HEK293 (cell line): ENCODE results near the gene CCDC63.

Experiments
- CTCF ChIA-PET: fragments of 350-600 bp; formaldehyde crosslinking; extraction: SDS; loops from one replicate; lab custom pipeline; 2021; ENCODE audit warnings: antibody characterized with exemption; lab: Yijun Ruan, JAX
- POLR2A ChIA-PET: fragments of 300-600 bp; formaldehyde crosslinking; extraction: SDS; loops from one replicate; lab custom pipeline; 2020; ENCODE audit warnings: antibody characterized with exemption, inconsistent platforms; lab: Yijun Ruan, JAX
- H3K27ac ChIP-seq: fragments of 200-500 bp; sonication (Bioruptor generic); 2 replicates; pipeline ENCODE4 v1.5.1; 2014; ENCODE audit warnings: low read depth, low read length, control low read depth, inconsistent platforms; ENCODE audit errors: extremely low read depth
- H3K36me3 ChIP-seq, 2 experiments: fragments of 200-500 bp in 1 of 2; sonication (Bioruptor generic) in 1 of 2; 1 replicate in 1 of 2; 2 replicates in 1 of 2; pipeline ENCODE4 v1.5.1; 2014 to 2017; ENCODE audit warnings: inconsistent platforms in 2 of 2, low read length in 2 of 2; ENCODE audit not compliant: control insufficient read depth in 2 of 2, insufficient read depth in 1 of 2
- H3K4me1 ChIP-seq: fragments of 200-500 bp; sonication (Bioruptor generic); 2 replicates; pipeline ENCODE4 v1.5.1; 2014; ENCODE audit warnings: mild to moderate bottlenecking, low read length, inconsistent platforms; ENCODE audit not compliant: control insufficient read depth, insufficient read depth
- H3K4me3 ChIP-seq: 2 replicates; pipeline ENCODE4 v1.5.1; 2011; ENCODE audit warnings: low read depth, mild to moderate bottlenecking, control low read depth, low read length, moderate library complexity
- H3K9me3 ChIP-seq: fragments of 200-500 bp; sonication (Bioruptor generic); 2 replicates; pipeline ENCODE4 v1.5.1; 2014; ENCODE audit warnings: low read depth, low read length, inconsistent platforms; ENCODE audit not compliant: control insufficient read depth, insufficient read depth
- GLIS2 ChIP-seq: fragments of 450-650 bp; formaldehyde crosslinking; IDR thresholded peaks from 2 replicates; pipeline ENCODE4 v1.5.1; 2016; ENCODE audit warnings: missing biosample characterization, missing genetic modification characterization
- KLF10 ChIP-seq: fragments of 450-650 bp; IDR thresholded peaks from 2 replicates; pipeline ENCODE4 v1.5.1; 2018; ENCODE audit warnings: missing biosample characterization, mild to moderate bottlenecking, missing genetic modification characterization
- MEIS1 ChIP-seq: sonication (generic); formaldehyde crosslinking; IDR thresholded peaks from 2 replicates; pipeline ENCODE4 v1.8.1; 2022; ENCODE audit warnings: missing genetic modification reagents, mild to moderate bottlenecking, borderline replicate concordance
- YY2 ChIP-seq: fragments of 450-650 bp; formaldehyde crosslinking; IDR thresholded peaks from 2 replicates; pipeline ENCODE4 v1.5.1; 2016; ENCODE audit warnings: missing biosample characterization, missing genetic modification characterization
- ZFHX2 ChIP-seq: fragments of 450-650 bp; formaldehyde crosslinking; conservative IDR thresholded peaks from 2 replicates; pipeline ENCODE4 v1.5.1; 2016; ENCODE audit warnings: missing biosample characterization, missing genetic modification characterization
- ZFP3 ChIP-seq: fragments of 450-650 bp; formaldehyde crosslinking; IDR thresholded peaks from 2 replicates; pipeline ENCODE4 v1.5.1; 2016; ENCODE audit warnings: low read depth, missing biosample characterization, missing genetic modification characterization
- ZNF214 ChIP-seq: fragments of 450-650 bp; formaldehyde crosslinking; IDR thresholded peaks from 2 replicates; pipeline ENCODE4 v1.5.1; 2017; ENCODE audit warnings: missing biosample characterization, mild to moderate bottlenecking, missing genetic modification characterization, borderline replicate concordance
- ZNF37A ChIP-seq: fragments of 450-650 bp; IDR thresholded peaks from 2 replicates; pipeline ENCODE4 v1.5.1; 2018; ENCODE audit warnings: missing biosample characterization, missing genetic modification characterization
- ZNF501 ChIP-seq: fragments of 450-650 bp; formaldehyde crosslinking; IDR thresholded peaks from 2 replicates; pipeline ENCODE4 v1.5.1; 2016; ENCODE audit warnings: missing biosample characterization, missing genetic modification characterization
- ZNF701 ChIP-seq: fragments of 450-650 bp; formaldehyde crosslinking; IDR thresholded peaks from 2 replicates; pipeline ENCODE4 v1.5.1; 2016; ENCODE audit warnings: missing biosample characterization, missing genetic modification characterization
- ZSCAN16 ChIP-seq: fragments of 450-650 bp; formaldehyde crosslinking; IDR thresholded peaks from 2 replicates; pipeline ENCODE4 v1.5.1; 2016; ENCODE audit warnings: missing biosample characterization, missing genetic modification characterization
- TF ChIP-seq, protein P1 (sequence below): fragments of 450-650 bp; formaldehyde crosslinking; IDR thresholded peaks from 2 replicates; pipeline ENCODE4 v1.5.1; 2016; ENCODE audit warnings: missing biosample characterization, missing genetic modification characterization
- TF ChIP-seq, protein P2 (sequence below): fragments of 450-650 bp; formaldehyde crosslinking; IDR thresholded peaks from 2 replicates; pipeline ENCODE4 v1.5.1; 2016; ENCODE audit warnings: missing biosample characterization, missing genetic modification characterization
- TF ChIP-seq, protein P3 (sequence below): fragments of 450-650 bp; formaldehyde crosslinking; IDR thresholded peaks from 2 replicates; pipeline ENCODE4 v1.5.1; 2016; ENCODE audit warnings: missing biosample characterization, missing genetic modification characterization
- TF ChIP-seq, protein P4 (sequence below): fragments of 450-650 bp; formaldehyde crosslinking; IDR thresholded peaks from 2 replicates; pipeline ENCODE4 v1.5.1; 2016; ENCODE audit warnings: missing biosample characterization, missing genetic modification characterization, borderline replicate concordance

CCDC63 gene

DNA sequence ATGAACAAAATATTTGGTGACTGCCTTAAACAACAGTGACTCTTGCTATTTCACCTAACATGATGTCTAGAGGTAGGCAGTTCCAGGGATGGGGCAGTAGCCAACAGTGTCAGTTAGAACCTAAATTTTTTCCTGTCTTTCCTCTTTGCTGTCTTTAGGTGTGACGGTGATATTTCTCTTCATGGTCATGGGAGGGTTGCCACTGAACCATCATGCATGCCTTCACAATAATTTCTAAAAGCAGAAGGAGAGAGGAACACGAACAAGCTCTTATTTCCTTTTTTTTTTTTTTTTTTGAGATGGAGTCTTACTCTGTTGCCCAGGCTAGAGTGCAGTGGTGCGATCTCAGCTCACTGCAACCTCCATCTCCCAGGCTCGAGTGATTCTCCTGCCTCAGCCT, 2.4 kb downstream of the CCDC63 start (continued):
- TF ChIP-seq, protein P1, sequence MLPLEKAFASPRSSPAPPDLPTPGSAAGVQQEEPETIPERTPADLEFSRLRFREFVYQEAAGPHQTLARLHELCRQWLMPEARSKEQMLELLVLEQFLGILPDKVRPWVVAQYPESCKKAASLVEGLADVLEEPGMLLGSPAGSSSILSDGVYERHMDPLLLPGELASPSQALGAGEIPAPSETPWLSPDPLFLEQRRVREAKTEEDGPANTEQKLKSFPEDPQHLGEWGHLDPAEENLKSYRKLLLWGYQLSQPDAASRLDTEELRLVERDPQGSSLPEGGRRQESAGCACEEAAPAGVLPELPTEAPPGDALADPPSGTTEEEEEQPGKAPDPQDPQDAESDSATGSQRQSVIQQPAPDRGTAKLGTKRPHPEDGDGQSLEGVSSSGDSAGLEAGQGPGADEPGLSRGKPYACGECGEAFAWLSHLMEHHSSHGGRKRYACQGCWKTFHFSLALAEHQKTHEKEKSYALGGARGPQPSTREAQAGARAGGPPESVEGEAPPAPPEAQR: no peak
- no peak for TF ChIP-seq ZNF501

DNA sequence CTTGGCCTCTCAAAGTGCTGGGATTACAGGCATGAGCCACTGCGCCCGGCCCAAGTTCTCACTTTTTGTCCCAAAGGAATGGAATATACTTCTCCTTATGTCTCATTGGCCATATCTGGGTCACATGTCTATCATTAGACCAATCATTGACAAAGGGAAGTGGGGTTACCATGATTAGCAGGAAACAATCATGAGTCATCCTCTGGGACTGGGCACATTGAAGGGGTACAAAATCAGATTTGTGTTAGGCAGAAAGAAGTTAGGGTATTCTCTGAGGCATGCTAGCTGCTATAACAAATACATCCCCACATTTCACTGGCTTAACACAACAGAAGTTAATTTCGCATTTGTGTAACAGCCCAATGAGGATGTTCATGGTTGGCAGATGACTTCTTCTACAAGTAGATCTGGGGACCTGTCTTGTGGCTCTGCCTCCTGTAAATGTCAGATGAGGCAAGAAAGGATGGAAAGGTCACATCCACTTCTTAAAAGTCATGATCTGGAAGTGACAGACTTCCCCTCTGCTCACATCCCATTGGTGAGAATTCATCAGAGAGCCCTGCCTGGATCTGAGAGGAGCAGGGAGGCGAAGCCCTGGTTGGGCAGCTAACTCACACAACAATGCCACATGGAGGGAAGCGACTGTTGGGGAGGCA, 3.1 kb downstream of the CCDC63 start:
- CTCF ChIA-PET: no interaction called here
- TF ChIP-seq ZNF214 (tag by site-specific recombination) (no peak), ZNF701 (tag by site-specific recombination) (no peak), YY2 (no peak), ZSCAN16 (no peak), ZNF37A (tag by site-specific recombination) (no peak), ZFHX2 (tag by site-specific recombination) (no peak), MEIS1 (CRISPR knock-in tag) (no peak), GLIS2 (tag by site-specific recombination) (no peak), KLF10 (tag by site-specific recombination) (no peak)
- TF ChIP-seq, protein P2, sequence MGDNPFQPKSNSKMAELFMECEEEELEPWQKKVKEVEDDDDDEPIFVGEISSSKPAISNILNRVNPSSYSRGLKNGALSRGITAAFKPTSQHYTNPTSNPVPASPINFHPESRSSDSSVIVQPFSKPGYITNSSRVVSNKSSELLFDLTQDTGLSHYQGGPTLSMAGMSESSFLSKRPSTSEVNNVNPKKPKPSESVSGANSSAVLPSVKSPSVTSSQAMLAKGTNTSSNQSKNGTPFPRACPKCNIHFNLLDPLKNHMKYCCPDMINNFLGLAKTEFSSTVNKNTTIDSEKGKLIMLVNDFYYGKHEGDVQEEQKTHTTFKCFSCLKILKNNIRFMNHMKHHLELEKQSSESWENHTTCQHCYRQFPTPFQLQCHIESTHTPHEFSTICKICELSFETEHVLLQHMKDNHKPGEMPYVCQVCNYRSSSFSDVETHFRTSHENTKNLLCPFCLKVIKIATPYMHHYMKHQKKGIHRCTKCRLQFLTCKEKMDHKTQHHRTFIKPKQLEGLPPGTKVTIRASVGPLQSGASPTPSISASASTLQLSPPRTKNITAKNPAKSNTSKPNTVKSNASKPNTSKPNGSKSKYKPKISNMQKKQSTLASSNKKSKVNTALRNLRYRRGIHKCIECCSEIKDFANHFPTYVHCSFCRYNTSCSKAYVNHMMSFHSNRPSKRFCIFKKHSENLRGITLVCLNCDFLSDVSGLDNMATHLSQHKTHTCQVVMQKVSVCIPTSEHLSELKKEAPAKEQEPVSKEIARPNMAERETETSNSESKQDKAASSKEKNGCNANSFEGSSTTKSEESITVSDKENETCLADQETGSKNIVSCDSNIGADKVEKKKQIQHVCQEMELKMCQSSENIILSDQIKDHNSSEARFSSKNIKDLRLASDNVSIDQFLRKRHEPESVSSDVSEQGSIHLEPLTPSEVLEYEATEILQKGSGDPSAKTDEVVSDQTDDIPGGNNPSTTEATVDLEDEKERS (tag by site-specific recombination): no peak
- TF ChIP-seq, protein P3, sequence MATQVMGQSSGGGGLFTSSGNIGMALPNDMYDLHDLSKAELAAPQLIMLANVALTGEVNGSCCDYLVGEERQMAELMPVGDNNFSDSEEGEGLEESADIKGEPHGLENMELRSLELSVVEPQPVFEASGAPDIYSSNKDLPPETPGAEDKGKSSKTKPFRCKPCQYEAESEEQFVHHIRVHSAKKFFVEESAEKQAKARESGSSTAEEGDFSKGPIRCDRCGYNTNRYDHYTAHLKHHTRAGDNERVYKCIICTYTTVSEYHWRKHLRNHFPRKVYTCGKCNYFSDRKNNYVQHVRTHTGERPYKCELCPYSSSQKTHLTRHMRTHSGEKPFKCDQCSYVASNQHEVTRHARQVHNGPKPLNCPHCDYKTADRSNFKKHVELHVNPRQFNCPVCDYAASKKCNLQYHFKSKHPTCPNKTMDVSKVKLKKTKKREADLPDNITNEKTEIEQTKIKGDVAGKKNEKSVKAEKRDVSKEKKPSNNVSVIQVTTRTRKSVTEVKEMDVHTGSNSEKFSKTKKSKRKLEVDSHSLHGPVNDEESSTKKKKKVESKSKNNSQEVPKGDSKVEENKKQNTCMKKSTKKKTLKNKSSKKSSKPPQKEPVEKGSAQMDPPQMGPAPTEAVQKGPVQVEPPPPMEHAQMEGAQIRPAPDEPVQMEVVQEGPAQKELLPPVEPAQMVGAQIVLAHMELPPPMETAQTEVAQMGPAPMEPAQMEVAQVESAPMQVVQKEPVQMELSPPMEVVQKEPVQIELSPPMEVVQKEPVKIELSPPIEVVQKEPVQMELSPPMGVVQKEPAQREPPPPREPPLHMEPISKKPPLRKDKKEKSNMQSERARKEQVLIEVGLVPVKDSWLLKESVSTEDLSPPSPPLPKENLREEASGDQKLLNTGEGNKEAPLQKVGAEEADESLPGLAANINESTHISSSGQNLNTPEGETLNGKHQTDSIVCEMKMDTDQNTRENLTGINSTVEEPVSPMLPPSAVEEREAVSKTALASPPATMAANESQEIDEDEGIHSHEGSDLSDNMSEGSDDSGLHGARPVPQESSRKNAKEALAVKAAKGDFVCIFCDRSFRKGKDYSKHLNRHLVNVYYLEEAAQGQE (tag by site-specific recombination): no peak
- TF ChIP-seq, protein P4, sequence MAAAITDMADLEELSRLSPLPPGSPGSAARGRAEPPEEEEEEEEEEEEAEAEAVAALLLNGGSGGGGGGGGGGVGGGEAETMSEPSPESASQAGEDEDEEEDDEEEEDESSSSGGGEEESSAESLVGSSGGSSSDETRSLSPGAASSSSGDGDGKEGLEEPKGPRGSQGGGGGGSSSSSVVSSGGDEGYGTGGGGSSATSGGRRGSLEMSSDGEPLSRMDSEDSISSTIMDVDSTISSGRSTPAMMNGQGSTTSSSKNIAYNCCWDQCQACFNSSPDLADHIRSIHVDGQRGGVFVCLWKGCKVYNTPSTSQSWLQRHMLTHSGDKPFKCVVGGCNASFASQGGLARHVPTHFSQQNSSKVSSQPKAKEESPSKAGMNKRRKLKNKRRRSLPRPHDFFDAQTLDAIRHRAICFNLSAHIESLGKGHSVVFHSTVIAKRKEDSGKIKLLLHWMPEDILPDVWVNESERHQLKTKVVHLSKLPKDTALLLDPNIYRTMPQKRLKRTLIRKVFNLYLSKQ (tag by site-specific recombination): no peak
- H3K36me3 ChIP-seq: no peaks in the 10 kb centered on the region
- no peak overlapping the region for H3K27ac ChIP-seq
- POLR2A ChIA-PET: no interaction called here
- no peak overlapping the region for H3K4me3 ChIP-seq
- no peaks in the 10 kb centered on the region for H3K4me1 ChIP-seq
- no peaks in the 10 kb centered on the region for H3K9me3 ChIP-seq

DNA sequence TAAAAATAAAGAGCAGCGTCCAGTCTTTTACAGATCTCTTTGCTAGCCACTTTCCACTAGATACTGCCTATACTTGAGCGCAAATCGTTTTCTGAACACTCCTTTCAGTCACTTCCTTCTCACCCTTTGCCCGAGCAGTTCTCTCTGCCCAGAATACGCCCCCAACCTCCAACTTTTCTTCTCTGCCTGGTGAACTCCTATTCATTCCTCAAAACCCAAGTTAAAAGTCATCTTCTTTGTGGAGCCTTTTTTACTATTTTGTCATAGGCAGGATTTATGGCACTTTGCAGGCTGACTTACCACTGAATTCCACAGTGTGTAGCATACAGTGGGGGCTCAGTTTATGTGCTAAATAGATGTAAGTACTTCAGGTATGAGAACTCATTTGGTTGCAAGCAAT, 4.0 kb downstream of the CCDC63 start:
- H3K9me3 ChIP-seq: no peaks in the 10 kb centered on the region
- POLR2A ChIA-PET: no interaction called here
- H3K4me1 ChIP-seq: no peaks in the 10 kb centered on the region
- no peak overlapping the region for H3K27ac ChIP-seq
- H3K4me3 ChIP-seq: no peak overlapping the region
- TF ChIP-seq ZFP3: peak; percentile 90
- TF ChIP-seq, protein P3 (tag by site-specific recombination): no peak
- TF ChIP-seq, all 188 proteins: peak for 1
- H3K36me3 ChIP-seq: no peaks in the 10 kb centered on the region
- CTCF ChIA-PET: no interaction called here
